DOHH2 (cell line): Measurements from ENCODE around the gene TRIM9.

ENCODE experiments used
- H3F3A ChIP-seq: fragments of 200-600 bp; sonication (generic), shearing (Covaris generic); 2 replicates; pipeline ENCODE4 v1.6.0; 2016; ENCODE audit warnings: antibody characterized with exemption, mild to moderate bottlenecking; ENCODE audit not compliant: control insufficient read depth, insufficient read depth
- H3K27ac ChIP-seq: fragments of 200-600 bp; sonication (generic); 2 replicates; pipeline ENCODE4 v1.5.1; 2014; ENCODE audit warnings: low read depth, mild to moderate bottlenecking, low read length, moderate library complexity
- H3K27me3 ChIP-seq: fragments of 200-600 bp; sonication (generic); 2 replicates; pipeline ENCODE4 v1.6.1; 2014; ENCODE audit warnings: mild to moderate bottlenecking, low read length, mixed read lengths; ENCODE audit not compliant: control insufficient read depth
- H3K36me3 ChIP-seq: fragments of 200-600 bp; sonication (generic); 2 replicates; pipeline ENCODE4 v1.6.1; 2014; ENCODE audit warnings: mild to moderate bottlenecking, low read length, moderate library complexity, mixed read lengths; ENCODE audit not compliant: control insufficient read depth
- H3K4me1 ChIP-seq: fragments of 200-600 bp; sonication (generic); 2 replicates; pipeline ENCODE4 v1.6.1; 2014; ENCODE audit warnings: mild to moderate bottlenecking, low read length, mixed read lengths; ENCODE audit not compliant: control insufficient read depth
- H3K4me2 ChIP-seq: fragments of 200-600 bp; sonication (generic); 2 replicates; pipeline ENCODE4 v1.6.0; 2014; ENCODE audit warnings: mild to moderate bottlenecking, low read length, moderate library complexity
- H3K4me3 ChIP-seq: fragments of 200-600 bp; sonication (generic); 2 replicates; pipeline ENCODE4 v1.5.1; 2014; ENCODE audit warnings: mild to moderate bottlenecking, low read length, mixed read lengths
- H3K79me2 ChIP-seq: fragments of 200-600 bp; sonication (generic); 2 replicates; pipeline ENCODE4 v1.6.1; 2014; ENCODE audit warnings: mild to moderate bottlenecking, low read length, mixed read lengths; ENCODE audit not compliant: control insufficient read depth
- H3K9me2 ChIP-seq: fragments of 200-600 bp; sonication (generic); replicated peaks from 2 replicates; pipeline ENCODE4 v1.6.1; 2014; ENCODE audit warnings: mild to moderate bottlenecking, low read length, mixed read lengths; ENCODE audit not compliant: control insufficient read depth
- H3K9me3 ChIP-seq: fragments of 200-600 bp; sonication (generic); 2 replicates; pipeline ENCODE4 v1.6.1; 2014; ENCODE audit warnings: antibody characterized with exemption, low read length, mixed read lengths; ENCODE audit not compliant: control insufficient read depth, insufficient read depth
- H4K20me1 ChIP-seq: fragments of 200-600 bp; sonication (generic); 2 replicates; pipeline ENCODE4 v1.6.0; 2014; ENCODE audit warnings: low read depth, mild to moderate bottlenecking, antibody characterized with exemption, low read length, moderate library complexity; ENCODE audit not compliant: control insufficient read depth, insufficient read depth
- EZH2phosphoT487 ChIP-seq: fragments of 200-600 bp; sonication (generic); IDR thresholded peaks from 2 replicates; pipeline ENCODE4 v1.6.1; 2017; ENCODE audit warnings: borderline replicate concordance, mild to moderate bottlenecking, antibody characterized with exemption, low read length, moderate library complexity, mixed read lengths
- TF ChIP-seq, protein P1 (sequence below): fragments of 200-600 bp; sonication (generic); IDR thresholded peaks from one replicate; pipeline ENCODE4 v1.5.1; 2014; ENCODE audit warnings: antibody characterized with exemption, mild to moderate bottlenecking, low read depth, low read length; ENCODE audit not compliant: poor library complexity, severe bottlenecking

Gene TRIM9

GRCh38 chr14:50951032-50951431 is 143.9 kb downstream of the TRIM9 start:
- H3K9me3 ChIP-seq: no peaks in the 10 kb centered on the region
- H3K27me3 ChIP-seq: no peaks in the 10 kb centered on the region
- H3F3A ChIP-seq: peaks cover 3% of the 10 kb centered on the region; the same call in 1 of the 2 replicates
- no peaks in the 10 kb centered on the region for H3K36me3 ChIP-seq
- H3K9me2 ChIP-seq: no peaks in the 10 kb centered on the region
- H4K20me1 ChIP-seq: no peaks in the 10 kb centered on the region
- H3K4me3 ChIP-seq: no peak overlapping the region
- no peaks in the 10 kb centered on the region for H3K79me2 ChIP-seq
- no peak overlapping the region for H3K4me2 ChIP-seq
- H3K27ac ChIP-seq: no peak overlapping the region
- TF ChIP-seq, protein P1, sequence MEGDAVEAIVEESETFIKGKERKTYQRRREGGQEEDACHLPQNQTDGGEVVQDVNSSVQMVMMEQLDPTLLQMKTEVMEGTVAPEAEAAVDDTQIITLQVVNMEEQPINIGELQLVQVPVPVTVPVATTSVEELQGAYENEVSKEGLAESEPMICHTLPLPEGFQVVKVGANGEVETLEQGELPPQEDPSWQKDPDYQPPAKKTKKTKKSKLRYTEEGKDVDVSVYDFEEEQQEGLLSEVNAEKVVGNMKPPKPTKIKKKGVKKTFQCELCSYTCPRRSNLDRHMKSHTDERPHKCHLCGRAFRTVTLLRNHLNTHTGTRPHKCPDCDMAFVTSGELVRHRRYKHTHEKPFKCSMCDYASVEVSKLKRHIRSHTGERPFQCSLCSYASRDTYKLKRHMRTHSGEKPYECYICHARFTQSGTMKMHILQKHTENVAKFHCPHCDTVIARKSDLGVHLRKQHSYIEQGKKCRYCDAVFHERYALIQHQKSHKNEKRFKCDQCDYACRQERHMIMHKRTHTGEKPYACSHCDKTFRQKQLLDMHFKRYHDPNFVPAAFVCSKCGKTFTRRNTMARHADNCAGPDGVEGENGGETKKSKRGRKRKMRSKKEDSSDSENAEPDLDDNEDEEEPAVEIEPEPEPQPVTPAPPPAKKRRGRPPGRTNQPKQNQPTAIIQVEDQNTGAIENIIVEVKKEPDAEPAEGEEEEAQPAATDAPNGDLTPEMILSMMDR: no peak
- H3K4me1 ChIP-seq: peaks cover 15% of the 10 kb centered on the region

DNA sequence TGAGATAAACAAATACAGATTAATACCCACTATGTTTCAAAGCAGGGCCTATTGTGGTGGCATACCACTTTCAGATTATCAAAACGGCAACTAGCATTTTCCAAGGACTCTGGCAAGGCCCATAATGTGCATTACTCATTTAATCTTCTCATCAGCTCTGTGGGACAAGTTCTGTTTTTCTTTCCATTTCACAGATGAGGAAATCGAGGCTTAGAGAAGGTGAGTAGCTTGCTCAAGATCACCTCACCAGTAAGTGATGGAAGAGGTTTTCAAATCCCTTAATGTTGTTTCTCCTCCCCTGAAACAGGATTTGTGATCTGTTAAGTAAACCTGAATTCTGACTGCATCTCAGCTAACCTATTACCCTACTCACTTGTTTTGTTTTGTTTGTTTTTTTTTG is 146.7 kb downstream of the TRIM9 start:
- peaks cover 14% of the 10 kb centered on the region for H3K27me3 ChIP-seq
- H4K20me1 ChIP-seq: no peaks in the 10 kb centered on the region
- no peak overlapping the region for H3K27ac ChIP-seq
- H3K9me3 ChIP-seq: no peaks in the 10 kb centered on the region
- H3K4me3 ChIP-seq: no peak overlapping the region
- H3K9me2 ChIP-seq: no peaks in the 10 kb centered on the region
- H3F3A ChIP-seq: peaks cover 3% of the 10 kb centered on the region; the same call in 1 of the 2 replicates
- no peak for TF ChIP-seq EZH2phosphoT487
- TF ChIP-seq, protein P1: no peak
- no peaks in the 10 kb centered on the region for H3K36me3 ChIP-seq
- peaks cover 13% of the 10 kb centered on the region for H3K4me1 ChIP-seq
- H3K4me2 ChIP-seq: no peak overlapping the region
- no peaks in the 10 kb centered on the region for H3K79me2 ChIP-seq

DNA sequence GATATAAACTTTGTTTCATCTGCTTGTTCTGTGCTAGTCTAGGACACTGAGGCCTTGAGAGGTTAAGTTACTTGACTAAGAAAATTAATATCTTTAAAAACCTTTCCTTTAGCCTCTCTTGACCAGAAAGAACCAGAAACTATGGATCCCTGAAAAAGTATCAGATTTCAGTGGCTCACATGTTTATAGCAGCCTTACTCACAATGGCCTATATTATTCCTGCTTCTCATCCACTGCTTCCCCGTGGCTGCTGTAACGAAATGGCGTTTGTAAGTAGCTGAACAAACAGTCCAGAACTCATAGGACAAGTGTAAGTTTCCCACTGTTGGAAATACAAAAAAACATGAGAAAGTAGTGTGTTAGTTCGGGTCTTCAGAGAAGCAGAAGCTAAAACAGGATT is 147.5 kb downstream of the TRIM9 start:
- Histone ChIP-seq H3K36me3 (no peaks in the 10 kb centered on the region), H3K79me2 (no peaks in the 10 kb centered on the region), H3K9me2 (no peaks in the 10 kb centered on the region), H3K9me3 (no peaks in the 10 kb centered on the region), H3K4me3 (no peak overlapping the region), H3K27me3 (peaks cover 16% of the 10 kb centered on the region), H4K20me1 (no peaks in the 10 kb centered on the region), H3F3A (peaks cover 3% of the 10 kb centered on the region; the same call in 1 of the 2 replicates), H3K4me2 (no peak overlapping the region), H3K27ac (no peak overlapping the region), H3K4me1 (peaks cover 13% of the 10 kb centered on the region)
- TF ChIP-seq, protein P1: no peak
- TF ChIP-seq EZH2phosphoT487: no peak
